Measurements from ENCODE around the gene IL17B.

IL17B gene

GRCh38 chr5:149328177-149328576 lies 50.9 kb downstream of the IL17B start:
- no peaks in the 10 kb centered on the region for H3K27me3 ChIP-seq (ENCODE audit: control insufficient read depth, insufficient read depth, low read length)
- no peaks in the 10 kb centered on the region for H3K4me1 ChIP-seq (ENCODE audit: control insufficient read depth, insufficient read depth, low read length)
- no peak overlapping the region for H3K9ac ChIP-seq (ENCODE audit: low read length)
- no peaks in the 10 kb centered on the region for H3K9me3 ChIP-seq (ENCODE audit: control insufficient read depth, low read length)
- H3K4me3 ChIP-seq (ENCODE audit: low read length) = no peak overlapping the region
- no peaks in the 10 kb centered on the region for H3K36me3 ChIP-seq (ENCODE audit: control insufficient read depth, insufficient read depth, low read length)

- no peaks in the 10 kb centered on the region for H3K9me3 ChIP-seq (ENCODE audit: control insufficient read depth, low read length)
- no peak overlapping the region for H3K9ac ChIP-seq (ENCODE audit: low read length)
- H3K36me3 ChIP-seq (ENCODE audit: control insufficient read depth, insufficient read depth, low read length) = no peaks in the 10 kb centered on the region
- H3K4me1 ChIP-seq (ENCODE audit: control insufficient read depth, insufficient read depth, low read length) = no peaks in the 10 kb centered on the region
- no peak overlapping the region for H3K4me3 ChIP-seq (ENCODE audit: low read length)
- no peaks in the 10 kb centered on the region for H3K27me3 ChIP-seq (ENCODE audit: control insufficient read depth, insufficient read depth, low read length)
Observed at GRCh38 chr5:149326611-149327010, 52.5 kb downstream of the IL17B start.

GRCh38 chr5:149325894-149326293 lies 53.2 kb downstream of the IL17B start:
- Histone ChIP-seq H3K9me3 (ENCODE audit: control insufficient read depth, low read length) (no peaks in the 10 kb centered on the region), H3K4me3 (ENCODE audit: low read length) (no peak overlapping the region), H3K9ac (ENCODE audit: low read length) (no peak overlapping the region), H3K36me3 (ENCODE audit: control insufficient read depth, insufficient read depth, low read length) (no peaks in the 10 kb centered on the region), H3K27me3 (ENCODE audit: control insufficient read depth, insufficient read depth, low read length) (no peaks in the 10 kb centered on the region), H3K4me1 (ENCODE audit: control insufficient read depth, insufficient read depth, low read length) (peaks cover 6% of the 10 kb centered on the region)

GRCh38 chr5:149325166-149325735 lies 53.8 kb downstream of the IL17B start:
- H3K36me3 ChIP-seq (ENCODE audit: control insufficient read depth, insufficient read depth, low read length) = no peaks in the 10 kb centered on the region
- no peak overlapping the region for H3K4me3 ChIP-seq (ENCODE audit: low read length)
- H3K9me3 ChIP-seq (ENCODE audit: control insufficient read depth, low read length) = no peaks in the 10 kb centered on the region
- H3K27me3 ChIP-seq (ENCODE audit: control insufficient read depth, insufficient read depth, low read length) = no peaks in the 10 kb centered on the region
- H3K9ac ChIP-seq (ENCODE audit: low read length) = no peak overlapping the region
- H3K4me1 ChIP-seq (ENCODE audit: control insufficient read depth, insufficient read depth, low read length) = peaks cover 12% of the 10 kb centered on the region

GRCh38 chr5:149324641-149325040 lies 54.5 kb downstream of the IL17B start:
- Histone ChIP-seq H3K36me3 (ENCODE audit: control insufficient read depth, insufficient read depth, low read length) (no peaks in the 10 kb centered on the region), H3K9ac (ENCODE audit: low read length) (no peak overlapping the region), H3K4me1 (ENCODE audit: control insufficient read depth, insufficient read depth, low read length) (peaks cover 14% of the 10 kb centered on the region), H3K27me3 (ENCODE audit: control insufficient read depth, insufficient read depth, low read length) (no peaks in the 10 kb centered on the region), H3K4me3 (ENCODE audit: low read length) (no peak overlapping the region), H3K9me3 (ENCODE audit: control insufficient read depth, low read length) (no peaks in the 10 kb centered on the region)
